GM21529 (cell line): ENCODE measurements around the gene APEX1.
A peak's percentile ranks its signal among the peaks of the same experiment; 100 is the strongest.
"Not testable (repeated sequence)": the region's sequence is repeated elsewhere in the genome, so short reads cannot be mapped to it uniquely, and the experiment has no call there.

Experiments used
- ATAC-seq: cut with Tn5 transposase; IDR thresholded peaks from one replicate; pipeline ENCODE4 v1.9.1; 2021; ENCODE audit not compliant: unreplicated experiment

The APEX1 gene

DNA sequence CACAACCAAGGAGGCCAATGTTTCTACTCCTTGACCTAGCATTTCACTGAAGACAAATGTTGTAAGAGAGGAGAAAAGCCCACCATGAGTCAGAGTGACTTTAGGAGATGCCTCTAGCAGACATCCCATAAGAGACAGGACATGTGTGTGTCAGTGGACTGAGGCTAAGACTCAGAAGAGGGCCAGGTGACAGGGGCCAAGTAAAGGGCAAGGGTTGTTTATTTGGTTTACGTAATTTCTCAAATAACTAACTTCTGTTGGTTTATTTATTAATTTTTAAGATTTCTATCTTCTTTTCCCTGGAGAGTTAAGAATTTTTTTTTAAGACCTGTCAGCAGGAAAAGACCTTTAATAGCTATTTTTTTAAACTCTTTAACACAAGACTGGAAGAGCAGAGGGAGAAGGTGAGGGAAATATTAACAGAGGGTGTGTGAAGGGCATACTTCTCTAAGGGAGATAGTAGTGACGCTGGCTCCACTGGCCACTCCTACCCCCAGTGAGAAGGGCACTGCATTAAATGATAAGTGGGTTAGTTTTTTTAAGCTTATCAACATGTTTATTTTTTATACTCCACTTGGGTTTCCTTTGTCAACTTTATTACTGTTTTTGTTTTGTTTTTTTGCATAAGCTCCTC, 17.6 kb downstream of the APEX1 start:
- ATAC-seq = no peak

GRCh38 chr14:20476776-20477175, 21.8 kb downstream of the APEX1 start:
- no peak for ATAC-seq

GRCh38 chr14:20477211-20477876, 22.3 kb downstream of the APEX1 start:
- ATAC-seq = no peak

DNA sequence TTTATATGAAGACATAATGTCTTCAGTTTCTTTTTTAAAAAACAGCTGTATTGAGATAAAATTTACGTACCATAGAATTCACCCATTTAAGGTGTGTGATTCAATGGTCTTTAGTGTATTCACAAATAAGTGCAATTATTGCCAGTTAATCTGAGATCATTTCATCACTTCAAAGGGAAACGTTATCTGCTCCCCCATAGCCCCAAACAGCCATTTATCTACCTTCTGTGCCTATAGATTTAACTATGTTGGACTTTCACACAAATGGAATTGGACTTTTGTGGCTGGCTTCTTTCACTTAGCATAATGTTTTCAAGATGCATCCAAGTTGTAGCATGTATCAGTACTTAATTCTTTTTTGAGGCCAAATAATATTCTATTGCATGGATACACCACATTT, 23.9 kb downstream of the APEX1 start:
- no peak for ATAC-seq

DNA sequence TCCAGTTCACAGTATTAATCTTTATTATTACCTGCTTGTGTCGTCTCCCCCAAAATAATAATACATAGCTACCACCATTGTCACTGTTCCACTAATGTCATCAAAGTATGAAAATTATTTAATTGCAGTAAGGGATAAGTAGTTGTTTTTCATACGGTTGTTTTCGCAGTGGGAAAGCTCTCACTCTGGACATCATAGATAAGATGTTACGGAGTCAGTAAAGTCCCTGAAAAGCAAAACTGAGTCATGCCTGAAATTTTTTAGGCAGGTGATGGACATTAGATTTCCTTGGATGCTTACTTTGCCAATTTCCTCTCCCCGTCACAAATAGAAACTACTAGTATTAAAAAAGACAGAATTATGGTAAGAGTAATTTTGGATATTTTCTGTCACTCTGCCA, 27.4 kb downstream of the APEX1 start:
- ATAC-seq = no peak

- ATAC-seq = no peak
Observed at GRCh38 chr14:20485900-20486299, 30.9 kb downstream of the APEX1 start.

- ATAC-seq = no peak
Observed at GRCh38 chr14:20486684-20487395, 31.8 kb downstream of the APEX1 start.

GRCh38 chr14:20487396-20487725, 32.3 kb downstream of the APEX1 start:
- no peak for ATAC-seq

- peak; percentile 48 for ATAC-seq
Observed at GRCh38 chr14:20489093-20489994, 34.3 kb downstream of the APEX1 start.

GRCh38 chr14:20490563-20490962, 35.5 kb downstream of the APEX1 start:
- no peak for ATAC-seq

DNA sequence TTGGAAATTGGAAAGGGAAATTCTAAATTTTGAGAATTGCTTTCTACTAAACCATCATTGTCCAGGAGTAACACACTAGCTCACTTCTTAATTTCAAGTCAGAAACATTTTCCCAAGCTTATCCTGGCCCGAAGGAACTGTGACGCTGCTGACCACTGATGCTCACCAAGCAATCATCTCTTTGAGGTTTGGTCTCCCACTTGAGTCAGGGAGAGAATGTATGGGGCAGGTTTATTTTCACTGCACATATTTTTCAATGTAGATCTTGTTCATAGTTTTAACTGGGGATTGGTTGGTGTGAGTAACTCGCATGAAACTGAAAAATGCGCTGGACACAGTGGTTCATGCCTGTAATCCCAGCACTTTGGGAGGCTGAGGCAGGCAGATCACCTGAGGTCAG, 37.5 kb downstream of the APEX1 start:
- no peak for ATAC-seq

GRCh38 chr14:20493634-20494033, 38.6 kb downstream of the APEX1 start:
- ATAC-seq = no peak

DNA sequence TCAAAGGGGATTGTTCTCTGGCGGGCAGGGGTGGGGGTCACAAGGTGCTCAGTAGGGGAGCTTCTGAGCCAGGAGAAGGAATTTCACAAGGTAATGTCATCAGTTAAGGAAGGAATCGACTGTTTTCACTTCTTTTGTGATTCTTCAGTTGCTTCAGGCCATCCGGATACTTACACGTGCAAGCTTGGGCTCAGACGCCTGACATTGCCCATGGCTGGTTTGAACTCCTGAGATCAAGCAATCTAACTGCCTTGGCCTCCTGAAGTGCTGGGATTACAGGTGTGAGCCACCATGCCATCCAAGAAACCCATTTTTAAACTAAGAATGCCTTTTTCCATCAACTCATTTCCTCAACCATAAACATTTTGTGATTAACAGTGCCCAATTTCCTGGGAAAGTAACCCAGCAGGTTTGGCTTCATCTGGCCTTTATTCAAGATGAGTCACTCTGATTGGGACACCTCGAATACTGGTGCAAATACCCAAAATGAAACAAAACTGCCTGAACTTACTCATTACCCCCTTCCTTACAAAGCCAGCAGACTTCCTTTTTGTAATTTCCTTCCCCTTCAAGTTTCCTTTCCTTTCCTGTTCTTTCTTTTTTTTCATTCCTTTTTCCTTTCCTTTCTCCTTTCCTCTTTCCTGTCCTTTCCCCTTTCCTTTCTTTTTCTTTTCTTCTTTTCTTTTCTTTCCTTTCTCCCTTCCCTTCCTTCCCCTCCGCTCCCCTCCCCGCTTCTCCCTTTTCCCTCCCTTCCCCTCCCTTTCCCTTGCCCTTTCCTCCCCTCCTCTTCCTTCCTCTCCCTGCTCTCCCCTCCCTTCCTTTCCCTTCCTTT, 40.1 kb downstream of the APEX1 start:
- no peak for ATAC-seq

GRCh38 chr14:20498622-20499021, 43.6 kb downstream of the APEX1 start:
- no peak for ATAC-seq

- no peak for ATAC-seq
Observed at GRCh38 chr14:20499108-20499507, 44.1 kb downstream of the APEX1 start.

DNA sequence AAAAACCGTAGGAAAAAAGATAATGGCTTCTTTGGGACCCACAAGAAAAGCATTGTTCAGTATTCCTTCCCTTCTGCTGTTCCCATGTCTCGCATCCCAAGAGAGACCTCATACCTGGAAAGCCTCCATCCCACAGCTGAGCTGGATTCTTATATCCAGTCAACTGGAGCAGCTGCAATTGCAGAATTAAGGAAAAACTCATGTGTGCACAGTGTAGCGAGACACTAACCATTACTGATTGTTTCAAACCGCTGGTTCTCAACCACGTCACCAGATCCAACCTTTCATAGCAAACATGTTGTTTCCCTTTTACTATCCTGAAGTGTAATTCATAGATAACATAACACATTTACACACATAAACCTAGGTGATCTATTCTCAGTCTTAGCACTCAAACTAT, 44.9 kb downstream of the APEX1 start:
- no peak for ATAC-seq

DNA sequence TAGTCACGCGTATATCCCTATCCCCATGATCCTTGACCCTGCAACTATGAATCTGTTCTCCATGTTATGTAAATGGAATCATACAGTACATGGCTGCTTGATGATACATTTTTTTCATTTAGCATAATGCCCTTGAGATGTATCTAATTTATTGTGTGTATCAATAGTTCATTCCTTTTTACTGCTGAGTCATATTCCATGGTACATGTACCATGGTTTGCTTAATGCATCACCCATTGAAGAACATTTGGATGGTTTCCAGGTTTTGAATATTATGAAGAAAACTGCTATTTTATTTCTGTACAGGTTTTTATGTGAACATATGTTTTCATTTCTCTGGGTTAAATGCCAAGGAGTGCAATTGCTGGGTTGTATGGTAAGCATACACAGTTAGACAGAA, 46.3 kb downstream of the APEX1 start:
- ATAC-seq = no peak

GRCh38 chr14:20503898-20504297, 48.9 kb downstream of the APEX1 start:
- ATAC-seq = no peak

DNA sequence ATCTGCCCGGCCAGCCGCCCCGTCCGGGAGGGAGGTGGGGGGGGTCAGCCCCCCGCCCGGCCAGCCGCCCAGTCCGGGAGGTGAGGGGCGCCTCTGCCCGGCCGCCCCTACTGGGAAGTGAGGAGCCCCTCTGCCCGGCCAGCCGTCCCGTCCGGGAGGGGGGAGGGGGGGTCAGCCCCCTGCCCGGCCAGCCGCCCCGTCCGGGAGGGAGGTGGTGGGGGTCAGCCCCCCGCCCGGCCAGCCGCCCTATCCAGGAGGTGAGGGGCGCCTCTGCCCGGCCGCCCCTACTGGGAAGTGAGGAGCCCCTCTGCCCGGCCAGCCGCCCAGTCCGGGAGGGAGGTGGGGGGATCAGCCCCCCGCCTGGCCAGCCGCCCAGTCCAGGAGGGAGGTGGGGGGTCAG, 51.2 kb downstream of the APEX1 start:
- ATAC-seq = not testable (repeated sequence)

GRCh38 chr14:20506752-20507151, 51.7 kb downstream of the APEX1 start:
- not testable (repeated sequence) for ATAC-seq
